Activated CD8-positive, alpha-beta memory T cell treated with anti-CD3 and anti-CD28 coated beads, Interleukin-2, amount 10 ng/mL, durations not matched to agents 7 days and 5 days (primary cell): ENCODE measurements around the gene CACNG8. TPM values are rescaled to one million over a fixed set of nuclear protein-coding genes. Genes with fewer than 3 reads are reported as not detected.
"Not testable (repeated sequence)": the region's sequence is repeated elsewhere in the genome, so short reads cannot be mapped to it uniquely, and the experiment has no call there.

Experiments
- ATAC-seq: fragments of 150-1000 bp; cut with Tn5 transposase; one replicate; pipeline ENCODE4 v1.10.0; 2021; ENCODE audit warnings: moderate library complexity
- CTCF ChIA-PET: fragments of 350-600 bp; sonication (Branson Sonifier 250); formaldehyde crosslinking; loops from one replicate; lab custom pipeline; 2021; ENCODE audit warnings: antibody characterized with exemption; lab: Charles Lee
- DNase-seq: peaks from one replicate; pipeline ENCODE4 v3.0.0-alpha.2; 2020
- H3K27ac Mint-ChIP-seq: one replicate; pipeline ENCODE4 v1.8.0; 2021; ENCODE audit warnings: mild to moderate bottlenecking, mixed read lengths
- H3K27me3 Mint-ChIP-seq: one replicate; pipeline ENCODE4 v1.8.0; 2021; ENCODE audit warnings: mixed read lengths
- H3K36me3 Mint-ChIP-seq: one replicate; pipeline ENCODE4 v1.8.0; 2021; ENCODE audit warnings: mild to moderate bottlenecking, mixed read lengths
- H3K4me1 Mint-ChIP-seq: one replicate; pipeline ENCODE4 v1.8.0; 2021; ENCODE audit warnings: mixed read lengths
- H3K4me3 Mint-ChIP-seq: one replicate; pipeline ENCODE4 v1.8.0; 2021; ENCODE audit warnings: mild to moderate bottlenecking, moderate library complexity, mixed read lengths
- H3K9me3 Mint-ChIP-seq: one replicate; pipeline ENCODE4 v1.8.0; 2022; ENCODE audit warnings: low read depth, mixed read lengths
- total RNA-seq, 2 experiments: library from RNA; stranded (reverse); gene quantifications; one replicate each; pipeline ENCODE4 v1.2.3, GENCODE V29; 2021

The CACNG8 gene
- total RNA-seq, 2 experiments from 2014 or later = not detected

DNA sequence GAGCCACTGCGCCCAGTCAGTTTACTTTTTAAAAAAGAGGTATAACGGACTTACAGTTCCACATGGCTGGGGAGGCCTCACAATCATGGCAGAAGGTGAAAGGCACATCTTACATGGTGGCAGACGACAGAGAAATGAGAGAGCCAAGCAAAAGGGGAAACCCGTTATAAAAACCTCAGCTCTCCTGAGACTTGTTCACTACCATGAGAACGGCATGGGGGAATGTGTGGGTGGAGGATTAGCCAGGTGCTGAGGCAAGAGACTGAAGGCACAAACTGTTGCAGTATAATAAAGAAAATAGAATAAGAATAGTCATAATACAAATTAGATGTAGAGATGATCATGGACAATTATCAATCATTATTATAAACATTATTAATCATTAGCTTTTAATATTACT is 73.8 kb downstream of the CACNG8 start:
- H3K4me3 Mint-ChIP-seq, H3K36me3 Mint-ChIP-seq, H3K27me3 Mint-ChIP-seq, H3K9me3 Mint-ChIP-seq, H3K4me1 Mint-ChIP-seq, DNase-seq, H3K27ac Mint-ChIP-seq, ATAC-seq: not testable (repeated sequence)
- CTCF ChIA-PET = interaction anchor here (1.2 to 4.9 kb wide), 2 partner anchors 13 to 243 kb away, joined by 3 to 23 read pairs; no protein-coding TSS in a partner anchor

Other genes starting within 250 kb of the CACNG8 start
- gene NLRP12, start 138.6 kb upstream of the CACNG8 start, total RNA-seq = not detected
- 10 to 100 TPM; 52.2 to 69.4 TPM for gene MYADM, start 95.1 kb upstream of the CACNG8 start, total RNA-seq
- gene PRKCG, start 80.7 kb upstream of the CACNG8 start, total RNA-seq = not detected
- gene CACNG7, start 53.7 kb upstream of the CACNG8 start, total RNA-seq = not detected
- gene CACNG6, start 28.7 kb downstream of the CACNG8 start, total RNA-seq = not detected
- gene VSTM1, start 101.0 kb downstream of the CACNG8 start, total RNA-seq = not detected
- gene TARM1, start 118.4 kb downstream of the CACNG8 start, total RNA-seq = not detected
- gene OSCAR, start 137.9 kb downstream of the CACNG8 start, total RNA-seq = under 1 TPM; 0.44 to 0.47 TPM
- gene NDUFA3, start 139.9 kb downstream of the CACNG8 start, total RNA-seq = 100 to 1,000 TPM; 121 to 127 TPM
- 10 to 100 TPM; 49.4 to 50.5 TPM for gene TFPT, start 152.7 kb downstream of the CACNG8 start, total RNA-seq
- 10 to 100 TPM; 63.6 to 89.0 TPM for gene PRPF31, start 152.8 kb downstream of the CACNG8 start, total RNA-seq
- gene CNOT3, start 174.8 kb downstream of the CACNG8 start, total RNA-seq = 10 to 100 TPM; 67.5 to 83.1 TPM
- gene LENG1, start 196.8 kb downstream of the CACNG8 start, total RNA-seq = 1 to 10 TPM; 8.0 to 8.6 TPM
- gene TMC4, start 210.2 kb downstream of the CACNG8 start, total RNA-seq = 1 to 10 TPM in 1 of 2 experiments, under 1 TPM in 1; 0.89 to 1.3 TPM
- 10 to 100 TPM; 54.7 to 76.3 TPM for gene MBOAT7, start 226.6 kb downstream of the CACNG8 start, total RNA-seq
- gene TSEN34, start 228.4 kb downstream of the CACNG8 start, total RNA-seq = 10 to 100 TPM; 11.4 to 13.5 TPM
- gene RPS9, start 237.9 kb downstream of the CACNG8 start, total RNA-seq = 1,000 to 10,000 TPM; 1,212 to 1,220 TPM